Chondrocyte (in vitro differentiated cells): Measurements from ENCODE around the gene VAMP2. TPM values are rescaled to one million over a fixed set of nuclear protein-coding genes. Genes with fewer than 3 reads are reported as not detected.
A peak's percentile ranks its signal among the peaks of the same experiment; 100 is the strongest.

ENCODE experiments used
- DNase-seq: peaks from one replicate; pipeline ENCODE4 v3.0.0; 2021; ENCODE audit warnings: mixed read lengths, low spot score
- H3K27ac Mint-ChIP-seq: one replicate; pipeline ENCODE4 v1.8.0; 2021; ENCODE audit warnings: mild to moderate bottlenecking, moderate library complexity, mixed read lengths; ENCODE audit not compliant: unreplicated experiment
- H3K27me3 Mint-ChIP-seq: 2 replicates; pipeline ENCODE4 v1.8.0; 2021; ENCODE audit warnings: low read depth, mixed read lengths
- H3K36me3 Mint-ChIP-seq: 2 replicates; pipeline ENCODE4 v1.8.0; 2021; ENCODE audit warnings: low read depth, mixed read lengths
- H3K4me1 Mint-ChIP-seq: 2 replicates; pipeline ENCODE4 v1.8.0; 2021; ENCODE audit warnings: low read depth, mild to moderate bottlenecking, mixed read lengths
- H3K4me3 Mint-ChIP-seq: one replicate; pipeline ENCODE4 v1.8.0; 2021; ENCODE audit warnings: mild to moderate bottlenecking, moderate library complexity, mixed read lengths; ENCODE audit not compliant: unreplicated experiment
- H3K9me3 Mint-ChIP-seq: 2 replicates; pipeline ENCODE4 v1.8.0; 2021; ENCODE audit warnings: low read depth, mixed read lengths
- CTCF ChIP-seq: fragments of 200-600 bp; sonication (generic); IDR thresholded peaks from 2 replicates; pipeline ENCODE4 v1.5.0; 2021; ENCODE audit warnings: antibody characterized with exemption, mild to moderate bottlenecking, moderate library complexity
- total RNA-seq: library from RNA; stranded (reverse); gene quantifications from 3 replicates; pipeline ENCODE4 v1.2.1, GENCODE V29; 2021

VAMP2 gene
- total RNA-seq, 1 donor from 2014 or later: 45.4 TPM

- no peak overlapping the region for H3K4me3 Mint-ChIP-seq
- no peak for DNase-seq
- H3K27me3 Mint-ChIP-seq: no peaks in the 10 kb centered on the region
- H3K4me1 Mint-ChIP-seq: peaks cover 10% of the 10 kb centered on the region
- no peaks in the 10 kb centered on the region for H3K9me3 Mint-ChIP-seq
- H3K36me3 Mint-ChIP-seq: peaks cover 1% of the 10 kb centered on the region
- no peak for TF ChIP-seq CTCF
- no peak overlapping the region for H3K27ac Mint-ChIP-seq
Observed at GRCh38 chr17:8204761-8205555, 42.2 kb upstream of the VAMP2 start.

GRCh38 chr17:8192070-8192815, 29.5 kb upstream of the VAMP2 start:
- no peak overlapping the region for H3K4me3 Mint-ChIP-seq

GRCh38 chr17:8190506-8190905, 27.8 kb upstream of the VAMP2 start:
- no peak for DNase-seq
- no peaks in the 10 kb centered on the region for H3K9me3 Mint-ChIP-seq
- H3K36me3 Mint-ChIP-seq: no peaks in the 10 kb centered on the region
- peaks cover 11% of the 10 kb centered on the region for H3K4me1 Mint-ChIP-seq
- no peak overlapping the region for H3K4me3 Mint-ChIP-seq
- H3K27me3 Mint-ChIP-seq: no peaks in the 10 kb centered on the region
- peak overlapping the region; percentile 15 for H3K27ac Mint-ChIP-seq
- no peak for TF ChIP-seq CTCF

More at GRCh38 chr17:8192070-8192815, 29.5 kb upstream of the VAMP2 start:
- no peak for TF ChIP-seq CTCF
- Mint-ChIP-seq H3K27ac (no peak overlapping the region), H3K27me3 (no peaks in the 10 kb centered on the region), H3K36me3 (no peaks in the 10 kb centered on the region), H3K4me1 (peaks cover 21% of the 10 kb centered on the region), H3K9me3 (no peaks in the 10 kb centered on the region)
- no peak for DNase-seq

- Mint-ChIP-seq H3K27me3 (no peaks in the 10 kb centered on the region), H3K9me3 (no peaks in the 10 kb centered on the region), H3K4me3 (no peak within 1 kb of the TSS), H3K36me3 (no peaks in the 10 kb centered on the region), H3K27ac (peak within 1 kb of the TSS; percentile 15), H3K4me1 (peaks cover 11% of the 10 kb centered on the region)
- TF ChIP-seq CTCF: peak; percentile 50
- peak; percentile 99 for DNase-seq
Observed at GRCh38 chr17:8189711-8190477, 27.1 kb upstream of the VAMP2 start, which contains the start of gene BORCS6. TSS of gene BORCS6 (minus strand) at chr17:8190180. CDS start at chr17:8190140, 40 bp downstream.
